Uterus (tissue), 2 donors: Measurements from ENCODE around the gene THRB.

Experiments used
- POLR2A ChIP-seq, 2 donors: fragments of 450-650 bp; IDR thresholded peaks; one replicate each; pipeline ENCODE4 v1.6.1; 2016; ENCODE audit warnings: antibody characterized with exemption in 2 of 2, mild to moderate bottlenecking in 1 of 2, moderate library complexity in 1 of 2
- TF ChIP-seq, protein P1 (sequence below), 4 experiments: fragments of 200-600 bp in 2 of 4; fragments of 450-650 bp in 2 of 4; sonication (generic) in 2 of 4; IDR thresholded peaks; one replicate each; pipeline ENCODE4 v1.5.1; 2016 to 2019; ENCODE audit warnings: antibody characterized with exemption in 4 of 4, mild to moderate bottlenecking in 2 of 4, moderate library complexity in 1 of 4

DNA sequence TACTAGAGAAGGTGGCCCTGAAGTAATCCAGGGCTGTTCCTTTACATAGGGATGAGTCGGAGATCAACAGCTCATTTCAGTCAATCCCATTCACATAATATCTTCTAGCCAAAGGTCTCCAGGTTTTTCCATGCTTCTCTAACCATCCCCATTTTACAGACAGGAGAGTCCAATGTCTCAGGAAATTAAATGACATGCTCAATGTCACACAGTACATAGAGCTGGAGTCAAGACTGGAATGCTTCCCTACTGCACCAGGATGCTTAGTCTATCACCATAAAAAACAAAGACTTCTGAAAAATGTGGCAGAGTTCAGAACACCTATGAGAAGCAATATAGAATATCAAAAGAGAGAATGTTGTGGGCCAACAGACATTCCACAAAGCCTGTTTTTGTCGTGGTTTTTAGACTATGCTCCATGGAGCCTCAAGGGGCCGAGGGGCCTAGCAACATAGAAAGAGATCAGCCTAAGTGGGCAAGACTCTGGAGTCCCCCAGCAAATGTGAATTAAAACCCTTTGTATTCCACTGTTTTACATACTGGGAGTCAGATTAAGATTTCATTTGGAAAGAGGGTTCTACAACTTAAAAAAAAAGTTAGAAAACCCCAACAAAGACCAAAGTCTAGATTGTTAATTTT is 122.0 kb downstream of the THRB start:
- TF ChIP-seq, protein P1, sequence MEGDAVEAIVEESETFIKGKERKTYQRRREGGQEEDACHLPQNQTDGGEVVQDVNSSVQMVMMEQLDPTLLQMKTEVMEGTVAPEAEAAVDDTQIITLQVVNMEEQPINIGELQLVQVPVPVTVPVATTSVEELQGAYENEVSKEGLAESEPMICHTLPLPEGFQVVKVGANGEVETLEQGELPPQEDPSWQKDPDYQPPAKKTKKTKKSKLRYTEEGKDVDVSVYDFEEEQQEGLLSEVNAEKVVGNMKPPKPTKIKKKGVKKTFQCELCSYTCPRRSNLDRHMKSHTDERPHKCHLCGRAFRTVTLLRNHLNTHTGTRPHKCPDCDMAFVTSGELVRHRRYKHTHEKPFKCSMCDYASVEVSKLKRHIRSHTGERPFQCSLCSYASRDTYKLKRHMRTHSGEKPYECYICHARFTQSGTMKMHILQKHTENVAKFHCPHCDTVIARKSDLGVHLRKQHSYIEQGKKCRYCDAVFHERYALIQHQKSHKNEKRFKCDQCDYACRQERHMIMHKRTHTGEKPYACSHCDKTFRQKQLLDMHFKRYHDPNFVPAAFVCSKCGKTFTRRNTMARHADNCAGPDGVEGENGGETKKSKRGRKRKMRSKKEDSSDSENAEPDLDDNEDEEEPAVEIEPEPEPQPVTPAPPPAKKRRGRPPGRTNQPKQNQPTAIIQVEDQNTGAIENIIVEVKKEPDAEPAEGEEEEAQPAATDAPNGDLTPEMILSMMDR (IDR thresholded peaks at IDR 0.05) = no peak
- no peak for TF ChIP-seq POLR2A (IDR thresholded peaks at IDR 0.05)
